Pulmonary artery endothelial cell (primary cell): Measurements from ENCODE around the gene DUSP9. TPM values are rescaled to one million over a fixed set of nuclear protein-coding genes. Genes with fewer than 3 reads are reported as not detected.
"Not testable (repeated sequence)": the region's sequence is repeated elsewhere in the genome, so short reads cannot be mapped to it uniquely, and the experiment has no call there.

Experiments
- DNase-seq: peaks from one replicate; pipeline ENCODE4 v3.0.0-alpha.2; 2011; ENCODE audit warnings: low read depth, low spot score
- total RNA-seq: library from RNA; depleted of rRNA; stranded (reverse); fragments of >200 nt; gene quantifications from 2 replicates; pipeline ENCODE4 v1.2.3, GENCODE V29; 2014

The DUSP9 gene
- total RNA-seq, 1 donor from 2014 or later, result 0.26 TPM

DNA sequence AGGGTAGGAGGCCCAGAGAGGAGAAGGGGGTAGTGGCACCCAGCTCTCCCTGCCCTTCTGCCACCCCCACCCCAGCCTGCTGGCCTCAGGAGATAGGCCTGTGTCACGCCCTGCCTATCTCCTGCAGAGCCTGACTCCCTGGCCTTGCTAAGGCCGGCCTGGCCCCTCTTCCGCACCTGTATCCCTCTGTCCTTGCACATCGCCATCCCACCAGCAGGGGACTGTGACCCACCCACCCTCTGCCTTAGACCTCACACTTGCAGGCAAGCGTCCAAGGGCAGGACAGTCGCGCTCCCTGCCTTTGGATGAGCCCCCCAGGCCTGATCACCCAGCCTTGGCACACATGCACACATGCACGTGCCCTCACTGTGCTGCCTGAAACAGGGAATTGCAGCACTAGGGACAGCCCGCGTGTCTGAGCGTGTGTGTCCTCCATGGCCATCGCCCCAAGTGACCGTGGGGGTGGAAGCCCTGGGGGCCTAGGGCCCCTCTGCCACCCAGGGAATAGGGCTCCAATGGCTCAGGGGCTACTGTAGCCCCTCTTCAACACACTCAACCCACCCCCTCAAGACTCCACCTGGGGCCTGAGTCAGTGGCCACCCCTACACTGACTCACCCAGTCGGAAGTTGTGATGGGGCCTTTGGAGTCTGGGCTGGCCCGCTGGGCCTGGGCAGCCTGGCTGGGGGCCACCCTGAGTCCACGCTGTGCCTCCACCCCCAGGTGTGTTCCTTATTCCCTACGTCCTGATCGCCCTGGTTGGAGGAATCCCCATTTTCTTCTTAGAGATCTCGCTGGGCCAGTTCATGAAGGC is 42.9 kb downstream of the DUSP9 start:
- no peak for DNase-seq

- no peak for DNase-seq
Observed at GRCh38 chrX:153690466-153690865, 43.5 kb downstream of the DUSP9 start.

GRCh38 chrX:153691032-153691827 is 44.2 kb downstream of the DUSP9 start:
- not testable (repeated sequence) for DNase-seq

DNA sequence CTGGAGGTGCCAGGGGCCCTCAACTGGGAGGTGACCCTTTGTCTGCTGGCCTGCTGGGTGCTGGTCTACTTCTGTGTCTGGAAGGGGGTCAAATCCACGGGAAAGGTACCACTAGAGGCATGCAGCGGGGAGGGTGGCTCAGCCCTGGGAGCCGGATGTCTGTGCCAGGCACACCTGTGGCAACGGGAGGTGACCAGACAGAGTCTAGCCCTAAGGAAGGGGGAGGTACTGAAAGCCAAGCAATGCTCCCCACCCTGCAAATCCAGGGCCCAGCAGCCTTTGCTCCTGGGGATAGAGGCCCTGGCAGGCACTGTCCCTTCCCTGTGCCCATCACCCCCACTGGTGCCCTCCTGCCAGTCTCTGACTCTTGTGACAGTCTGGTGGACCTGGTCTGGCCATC is 45.0 kb downstream of the DUSP9 start:
- DNase-seq, result no peak

GRCh38 chrX:153692611-153693156 is 45.7 kb downstream of the DUSP9 start:
- no peak for DNase-seq

GRCh38 chrX:153693216-153694086 is 46.4 kb downstream of the DUSP9 start:
- DNase-seq, result no peak

DNA sequence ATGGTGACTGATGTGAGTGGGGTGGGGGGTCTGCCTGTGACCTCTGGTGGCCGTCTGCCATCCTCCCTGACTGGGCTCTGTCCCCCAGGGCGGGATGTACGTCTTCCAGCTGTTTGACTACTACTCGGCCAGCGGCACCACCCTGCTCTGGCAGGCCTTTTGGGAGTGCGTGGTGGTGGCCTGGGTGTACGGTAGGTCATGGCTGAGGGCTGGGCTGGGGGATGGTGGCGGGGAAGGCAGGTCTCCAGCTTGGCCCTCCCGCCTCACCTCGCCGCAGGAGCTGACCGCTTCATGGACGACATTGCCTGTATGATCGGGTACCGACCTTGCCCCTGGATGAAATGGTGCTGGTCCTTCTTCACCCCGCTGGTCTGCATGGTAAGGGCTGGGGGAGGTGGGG is 47.3 kb downstream of the DUSP9 start:
- not testable (repeated sequence) for DNase-seq

DNA sequence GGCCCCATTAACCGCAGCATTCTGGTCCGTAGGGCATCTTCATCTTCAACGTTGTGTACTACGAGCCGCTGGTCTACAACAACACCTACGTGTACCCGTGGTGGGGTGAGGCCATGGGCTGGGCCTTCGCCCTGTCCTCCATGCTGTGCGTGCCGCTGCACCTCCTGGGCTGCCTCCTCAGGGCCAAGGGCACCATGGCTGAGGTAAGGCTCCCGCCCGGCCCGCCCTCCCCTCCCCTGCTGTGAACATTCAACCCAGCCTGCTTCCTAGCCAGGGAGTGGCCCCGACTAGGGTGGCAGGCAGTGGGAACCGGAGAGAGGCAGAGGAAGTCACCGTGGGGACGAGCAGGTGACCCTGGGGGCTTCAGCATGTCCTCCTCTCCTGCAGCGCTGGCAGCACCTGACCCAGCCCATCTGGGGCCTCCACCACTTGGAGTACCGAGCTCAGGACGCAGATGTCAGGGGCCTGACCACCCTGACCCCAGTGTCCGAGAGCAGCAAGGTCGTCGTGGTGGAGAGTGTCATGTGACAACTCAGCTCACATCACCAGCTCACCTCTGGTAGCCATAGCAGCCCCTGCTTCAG is 47.8 kb downstream of the DUSP9 start:
- no peak for DNase-seq

DNA sequence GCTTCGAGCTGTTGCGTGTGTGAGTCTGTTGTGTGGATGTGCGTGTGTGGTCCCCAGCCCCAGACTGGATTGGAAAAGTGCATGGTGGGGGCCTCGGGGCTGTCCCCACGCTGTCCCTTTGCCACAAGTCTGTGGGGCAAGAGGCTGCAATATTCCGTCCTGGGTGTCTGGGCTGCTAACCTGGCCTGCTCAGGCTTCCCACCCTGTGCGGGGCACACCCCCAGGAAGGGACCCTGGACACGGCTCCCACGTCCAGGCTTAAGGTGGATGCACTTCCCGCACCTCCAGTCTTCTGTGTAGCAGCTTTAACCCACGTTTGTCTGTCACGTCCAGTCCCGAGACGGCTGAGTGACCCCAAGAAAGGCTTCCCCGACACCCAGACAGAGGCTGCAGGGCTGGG is 49.1 kb downstream of the DUSP9 start:
- no peak for DNase-seq

GRCh38 chrX:153696538-153696937 is 49.5 kb downstream of the DUSP9 start:
- not testable (repeated sequence) for DNase-seq

DNA sequence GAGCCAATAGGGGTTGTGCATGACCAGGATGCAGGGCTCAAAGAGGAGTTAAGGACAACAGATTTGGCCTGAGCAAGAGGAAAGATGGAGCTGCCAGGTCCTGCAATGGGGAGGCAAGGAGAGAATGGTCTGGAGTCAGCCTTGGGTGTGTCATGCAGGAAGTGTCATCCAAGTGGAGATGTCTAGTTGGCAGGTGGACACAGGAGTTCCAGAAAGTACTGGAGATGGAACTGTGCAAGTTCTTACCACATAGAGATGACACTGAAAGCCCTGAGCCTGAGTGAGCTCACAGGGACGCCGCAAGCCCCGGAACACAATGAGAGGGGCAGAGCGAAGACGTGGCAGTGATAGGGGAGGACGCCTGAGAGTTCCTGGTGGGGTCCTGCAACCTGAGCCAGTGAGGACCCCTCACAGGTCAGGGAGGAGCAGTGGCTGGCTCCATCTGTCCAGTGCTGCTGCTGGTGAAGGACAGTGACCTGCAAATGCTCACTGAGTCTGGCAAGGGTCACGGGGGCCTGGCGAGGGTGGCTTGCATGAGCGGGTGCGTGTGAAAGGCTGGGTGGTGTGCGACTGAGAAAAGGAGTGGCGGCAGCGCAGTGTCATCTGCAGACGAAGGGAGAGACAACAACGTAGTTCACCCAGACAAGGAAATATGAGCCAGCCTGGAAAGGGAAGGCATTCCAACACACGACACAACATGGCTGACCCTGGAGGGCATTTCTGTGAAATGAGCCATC is 50.2 kb downstream of the DUSP9 start:
- DNase-seq, result not testable (repeated sequence)

- no peak for DNase-seq
Observed at GRCh38 chrX:153697924-153698865, 51.2 kb downstream of the DUSP9 start.

- DNase-seq, result not testable (repeated sequence)
Observed at GRCh38 chrX:153699210-153699783, 52.3 kb downstream of the DUSP9 start.

DNA sequence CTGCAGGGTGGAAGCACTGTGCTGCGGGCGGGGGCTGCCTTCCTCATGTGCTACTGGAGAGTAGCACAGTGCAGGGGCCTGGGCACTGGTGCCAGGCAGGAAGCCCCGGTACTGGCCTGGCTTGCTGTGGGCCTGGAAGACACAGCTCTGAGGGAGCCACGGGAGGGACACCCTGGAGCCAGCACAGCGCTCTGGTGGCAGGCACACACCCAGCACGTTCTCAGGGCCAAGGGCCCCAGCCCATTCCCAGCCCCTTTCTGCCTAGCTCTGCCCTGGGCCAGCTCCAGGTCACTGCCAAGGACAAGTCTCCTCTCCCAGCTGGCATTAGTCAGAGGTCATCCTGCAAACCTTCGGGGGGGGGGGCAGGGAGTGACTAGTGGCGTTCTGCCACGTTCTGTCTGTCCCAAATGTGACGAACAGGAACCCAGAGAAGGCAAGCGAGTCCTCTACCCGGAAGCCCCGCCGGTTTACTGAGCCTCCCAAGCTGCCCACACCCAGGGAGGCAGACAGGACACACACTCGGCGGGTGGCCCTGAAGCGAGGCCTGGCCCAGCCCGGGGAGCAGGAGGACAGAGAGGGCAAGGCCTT is 52.9 kb downstream of the DUSP9 start:
- DNase-seq, result not testable (repeated sequence)

DNA sequence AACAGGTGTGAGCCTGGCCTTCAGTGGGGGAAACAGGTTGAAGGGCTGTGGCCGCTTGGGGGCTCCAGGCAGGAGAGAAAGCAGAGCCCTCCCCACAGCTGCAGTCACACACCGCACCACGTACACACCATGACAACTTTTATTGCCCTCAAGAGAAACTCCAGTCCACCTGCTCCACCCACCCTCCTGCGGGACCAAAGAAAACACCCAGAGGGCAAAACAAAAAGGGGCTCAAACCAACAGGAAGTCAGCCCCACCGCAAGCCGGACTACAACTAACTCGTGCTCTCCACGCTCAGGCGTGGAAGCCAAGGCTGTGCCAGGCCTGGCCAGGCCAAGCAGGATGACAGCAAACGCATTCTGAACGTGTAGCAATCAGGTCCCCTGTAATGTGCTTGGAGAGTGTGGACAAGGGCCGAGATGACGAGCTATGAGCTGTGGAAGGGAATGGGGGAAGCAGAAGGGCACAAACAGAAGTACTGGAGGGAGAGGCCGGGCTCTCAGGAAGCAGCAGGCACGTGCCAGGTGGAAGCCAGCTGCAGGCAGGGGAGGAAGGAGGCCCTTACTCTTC is 53.5 kb downstream of the DUSP9 start:
- DNase-seq, result no peak
